HG02870 (cell line): ENCODE measurements around the gene SLC34A3.

Experiments
- ATAC-seq: cut with Tn5 transposase; IDR thresholded peaks from one replicate; pipeline ENCODE4 v1.9.1; 2021; ENCODE audit warnings: mild to moderate bottlenecking, moderate library complexity; ENCODE audit not compliant: unreplicated experiment

SLC34A3 gene

DNA sequence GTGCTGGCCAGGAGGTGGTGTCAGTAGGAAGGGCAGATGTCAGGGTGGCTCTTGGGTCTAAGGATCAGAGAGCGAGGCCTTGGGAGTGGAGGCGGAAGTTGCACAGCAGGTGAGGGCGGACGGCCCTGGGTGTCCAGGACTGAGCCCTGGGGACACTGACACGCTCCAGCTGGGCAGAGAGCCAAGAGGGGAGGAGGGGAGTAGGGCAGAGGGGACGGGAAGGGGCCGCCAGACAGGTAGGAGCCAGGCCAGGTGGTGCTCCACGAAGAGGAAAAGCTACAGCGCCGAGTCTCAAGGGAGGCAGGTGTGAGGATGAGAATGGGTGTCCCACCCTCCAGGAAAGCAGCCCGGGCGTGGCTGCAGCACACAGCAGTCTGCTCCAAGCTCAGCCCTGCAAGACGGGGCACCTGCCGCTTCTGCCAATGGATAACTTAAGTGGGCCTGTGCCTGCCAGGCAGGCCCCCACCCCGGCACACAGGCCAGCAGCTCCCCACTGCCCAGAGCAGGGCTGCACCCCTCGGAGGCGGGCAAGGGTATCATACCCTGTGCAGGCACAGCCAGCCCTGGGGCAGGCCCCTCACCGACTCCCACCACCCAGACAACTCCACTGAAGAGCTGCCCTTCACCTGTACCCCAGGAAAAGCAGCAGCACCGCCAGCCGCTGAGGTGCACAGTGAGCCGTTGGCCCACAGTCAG lies 35.0 kb upstream of the SLC34A3 start:
- ATAC-seq, result no peak

DNA sequence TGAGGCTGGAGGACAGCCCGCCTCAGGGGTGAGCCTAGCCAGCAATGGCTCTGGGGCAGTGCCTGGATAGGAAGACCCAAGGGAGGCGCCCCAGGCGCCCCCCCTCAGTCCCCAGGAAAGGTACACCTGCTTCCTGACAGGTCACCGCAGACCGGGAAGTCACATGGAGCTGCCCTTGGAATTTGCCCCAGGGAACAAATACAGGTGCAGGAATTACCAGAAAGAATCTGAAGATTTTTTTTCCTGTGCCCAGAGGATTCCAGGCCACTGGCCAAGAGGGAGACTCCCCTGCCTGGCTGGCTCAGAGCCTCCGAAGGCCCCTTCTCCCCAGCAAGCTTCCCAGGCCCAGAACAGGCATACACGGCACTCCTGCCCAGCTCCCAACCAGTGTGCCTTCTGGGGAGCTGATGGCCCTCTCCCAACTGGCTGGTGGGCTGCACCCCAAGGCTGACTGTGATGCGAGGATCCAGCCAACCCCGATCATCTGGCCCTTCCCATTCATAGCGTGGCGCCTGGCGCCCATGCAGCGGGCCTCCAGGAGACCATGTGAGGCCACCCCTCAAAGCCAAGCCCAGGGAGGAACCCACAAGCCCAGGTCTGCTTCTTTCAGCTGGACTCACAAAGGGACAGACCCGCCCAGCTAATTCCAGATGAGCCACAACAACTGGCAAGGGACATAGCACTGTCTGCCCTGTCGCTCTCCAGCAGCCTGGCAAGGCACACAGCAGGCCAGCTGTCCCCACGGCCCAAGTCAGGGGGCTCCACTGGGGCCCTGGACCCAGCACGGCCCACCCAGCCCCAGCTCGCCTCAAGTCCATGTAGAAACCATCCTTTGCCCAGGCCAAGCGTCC lies 32.4 kb upstream of the SLC34A3 start:
- ATAC-seq, result no peak

DNA sequence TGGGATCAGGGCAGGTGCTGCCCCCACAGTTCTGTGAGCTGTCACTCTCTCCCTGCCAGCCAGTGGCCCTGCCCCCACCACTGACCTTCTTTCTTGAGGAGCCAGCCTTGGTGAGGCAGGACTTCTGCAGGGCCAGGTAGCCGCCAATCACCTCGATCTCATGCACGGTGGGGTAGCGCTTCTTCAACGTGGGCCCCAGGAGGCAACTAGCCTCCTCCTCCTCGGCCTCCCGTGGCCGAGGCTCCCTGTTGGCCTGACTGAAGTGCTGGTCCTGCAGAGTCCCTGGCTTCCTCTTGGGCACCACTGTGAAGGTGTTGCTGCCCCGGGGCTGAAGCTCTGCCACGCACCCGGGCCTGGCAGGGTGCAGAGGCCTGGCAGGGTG lies 31.8 kb upstream of the SLC34A3 start:
- no peak for ATAC-seq

DNA sequence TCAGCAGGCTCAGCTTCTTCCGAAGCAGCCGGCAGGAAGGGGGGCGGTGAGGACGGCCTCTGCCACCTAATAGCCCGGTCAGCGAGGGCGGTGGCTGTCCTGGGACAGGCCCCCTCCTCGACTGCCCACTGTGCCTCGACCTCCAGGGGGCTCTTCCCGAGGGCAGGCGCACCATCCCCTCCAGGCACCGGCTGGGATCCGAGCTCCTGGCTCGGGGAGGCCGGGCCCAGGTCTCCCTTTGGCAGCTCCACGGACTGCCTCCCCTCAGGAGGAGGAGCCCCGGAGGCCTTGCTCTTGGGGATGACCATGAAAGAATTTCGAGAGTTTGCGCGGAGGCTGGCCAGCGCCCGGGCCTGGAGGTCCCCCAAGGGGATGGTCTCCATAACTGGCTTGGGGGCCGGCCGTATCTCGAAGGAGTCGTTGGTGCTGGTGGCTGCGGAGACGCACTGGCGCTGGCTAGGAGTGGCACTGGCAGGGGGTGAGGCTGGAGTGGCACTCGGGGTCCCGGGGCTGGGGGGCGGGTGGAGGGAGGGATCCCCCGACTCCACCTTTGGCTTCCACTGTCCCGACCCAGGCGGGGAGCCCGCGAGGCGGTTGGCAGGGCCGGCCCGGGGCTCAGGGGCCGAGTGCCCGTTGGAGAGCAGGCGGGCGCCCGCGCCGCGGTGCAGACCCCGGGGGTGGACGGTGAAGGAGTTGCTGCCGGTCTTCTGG lies 31.1 kb upstream of the SLC34A3 start:
- no peak for ATAC-seq

- ATAC-seq, result peak; percentile 94
These were observed 30.1 kb upstream of the SLC34A3 start, which contains the start of gene TPRN for GRCh38 chr9:137200311-137201204. TPRN (minus strand) TSS chr9:137200741; CDS start chr9:137200711, 30 bp downstream.

DNA sequence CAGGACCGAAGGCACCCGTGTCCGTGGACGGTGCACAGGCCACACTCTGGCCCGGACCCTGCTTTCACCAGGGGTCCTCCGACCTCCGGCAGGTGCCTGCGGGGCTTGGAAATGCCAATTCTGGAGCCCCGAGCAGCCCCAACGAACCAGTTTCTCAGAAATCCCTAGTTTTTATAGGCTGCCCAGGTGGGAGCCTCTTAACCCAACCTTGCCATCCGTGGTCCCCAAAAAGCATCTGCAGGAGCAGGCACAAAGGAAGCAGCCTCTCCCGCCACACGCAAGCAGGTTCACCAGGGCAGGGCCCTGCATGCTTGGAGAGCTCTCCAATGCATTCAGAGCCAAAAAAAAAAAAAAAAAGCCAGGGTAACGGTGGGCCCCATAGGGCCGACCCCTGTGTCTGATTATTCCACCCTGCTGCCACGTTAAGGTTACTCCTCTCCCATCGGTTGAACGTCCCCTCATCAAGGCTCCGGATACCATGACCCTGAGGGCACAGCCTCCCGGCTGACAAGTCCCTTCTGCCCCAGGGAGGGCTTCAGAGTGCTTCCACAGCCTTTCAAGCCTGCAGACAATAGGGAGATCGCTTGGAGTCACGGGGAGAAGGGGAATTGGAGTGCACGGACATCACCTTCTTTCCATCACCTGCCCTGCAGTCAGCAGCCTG lies 29.4 kb upstream of the SLC34A3 start:
- no peak for ATAC-seq

DNA sequence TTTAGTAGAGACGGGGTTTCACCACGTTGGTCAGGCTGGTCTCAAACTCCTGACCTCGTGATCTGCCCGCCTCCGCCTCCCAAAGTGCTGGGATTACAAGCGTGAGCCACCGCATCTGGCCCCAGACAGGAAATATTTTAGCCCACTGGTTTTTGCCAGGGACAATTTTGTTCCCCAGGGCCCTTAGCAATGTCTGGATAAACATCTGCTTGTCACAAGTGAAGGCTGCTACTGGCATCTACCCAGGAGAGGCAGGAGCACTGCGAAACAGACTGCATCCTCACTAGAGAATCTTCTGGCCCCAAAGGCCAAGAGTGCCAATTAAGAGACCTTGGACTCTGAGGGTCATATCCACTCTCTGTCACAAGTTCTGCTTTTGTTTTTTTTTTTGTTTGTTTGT lies 27.7 kb upstream of the SLC34A3 start:
- no peak for ATAC-seq

GRCh38 chr9:137204731-137205125 lies 26.0 kb upstream of the SLC34A3 start:
- ATAC-seq, result no peak

- ATAC-seq, result no peak
These were observed 25.3 kb upstream of the SLC34A3 start, which contains the start of the genes NDOR1 and TMEM203 for GRCh38 chr9:137205126-137206069. NDOR1 (plus strand) TSS chr9:137205700; CDS start chr9:137205778, 78 bp downstream. TMEM203 (minus strand) TSS chr9:137205648; CDS start chr9:137205414, 234 bp downstream.

- ATAC-seq, result no peak
These were observed 24.1 kb upstream of the SLC34A3 start for GRCh38 chr9:137206602-137207001.

GRCh38 chr9:137211532-137211931 lies 19.2 kb upstream of the SLC34A3 start:
- ATAC-seq, result no peak

DNA sequence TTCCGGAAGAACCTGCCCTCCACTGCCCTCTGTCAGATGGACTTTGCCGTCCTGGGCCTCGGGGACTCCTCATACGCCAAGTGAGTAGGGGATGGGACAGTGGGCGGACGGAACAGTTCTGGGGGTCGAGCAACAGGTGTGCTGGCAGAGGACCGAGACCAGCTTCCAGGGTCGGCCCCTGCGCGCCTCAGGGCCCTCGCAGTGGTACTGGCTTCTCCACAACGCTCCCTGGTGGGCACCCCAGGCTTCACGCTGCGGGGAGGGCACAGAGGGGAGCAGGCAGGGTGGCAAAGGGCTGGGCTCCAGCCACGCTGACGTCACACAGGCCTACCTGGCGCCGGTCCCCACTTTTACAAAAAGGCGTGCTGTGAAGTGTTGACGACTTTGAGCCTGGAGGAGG lies 18.2 kb upstream of the SLC34A3 start:
- ATAC-seq, result no peak

- ATAC-seq, result no peak
These were observed 17.3 kb upstream of the SLC34A3 start for GRCh38 chr9:137213160-137214060.

DNA sequence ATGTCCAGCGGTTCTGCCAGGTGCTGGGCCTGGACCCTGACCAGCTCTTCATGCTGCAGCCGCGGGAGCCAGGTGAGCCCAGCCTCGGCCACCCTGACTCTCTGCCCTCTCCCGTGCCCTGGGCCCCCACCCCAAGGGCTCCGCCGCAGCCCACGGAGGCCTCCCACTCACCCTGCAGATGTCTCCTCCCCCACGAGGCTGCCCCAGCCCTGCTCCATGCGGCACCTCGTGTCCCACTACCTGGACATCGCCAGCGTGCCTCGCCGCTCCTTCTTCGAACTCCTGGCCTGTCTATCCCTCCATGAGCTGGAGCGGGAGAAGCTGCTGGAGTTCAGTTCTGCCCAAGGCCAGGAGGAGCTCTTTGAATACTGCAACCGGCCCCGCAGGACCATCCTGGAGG lies 16.1 kb upstream of the SLC34A3 start:
- ATAC-seq, result no peak

DNA sequence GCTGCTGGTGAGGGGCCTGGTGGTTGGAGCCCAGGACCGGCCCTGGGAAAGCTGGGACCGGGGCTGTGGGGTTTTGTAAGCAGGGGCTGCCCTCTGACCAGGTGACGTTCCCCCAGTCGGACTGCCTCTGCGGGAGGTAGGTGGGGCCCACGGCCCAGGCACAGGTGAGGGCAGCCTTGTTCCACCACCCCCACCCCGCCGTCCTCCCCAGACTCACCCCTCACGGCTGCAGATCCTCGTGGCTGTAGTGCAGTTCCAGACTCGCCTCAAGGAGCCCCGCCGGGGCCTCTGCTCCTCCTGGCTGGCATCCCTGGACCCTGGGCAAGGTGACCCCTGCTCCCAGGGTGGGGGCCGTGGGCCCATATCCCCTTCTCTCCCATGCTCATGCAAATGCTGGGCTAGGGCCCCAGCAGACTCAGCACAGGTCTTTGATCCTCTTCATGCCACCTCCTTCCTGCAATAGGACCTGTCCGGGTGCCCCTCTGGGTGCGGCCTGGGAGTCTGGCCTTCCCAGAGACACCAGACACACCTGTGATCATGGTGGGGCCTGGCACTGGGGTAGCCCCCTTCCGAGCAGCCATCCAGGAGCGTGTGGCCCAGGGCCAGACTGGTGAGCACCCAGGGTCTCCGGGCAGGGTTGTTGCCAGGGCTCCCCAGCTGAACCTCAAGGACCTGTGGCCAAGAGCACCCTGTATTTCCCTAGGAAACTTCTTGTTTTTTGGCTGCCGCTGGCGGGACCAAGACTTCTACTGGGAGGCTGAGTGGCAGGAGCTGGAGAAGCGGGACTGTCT lies 15.3 kb upstream of the SLC34A3 start:
- ATAC-seq, result no peak

DNA sequence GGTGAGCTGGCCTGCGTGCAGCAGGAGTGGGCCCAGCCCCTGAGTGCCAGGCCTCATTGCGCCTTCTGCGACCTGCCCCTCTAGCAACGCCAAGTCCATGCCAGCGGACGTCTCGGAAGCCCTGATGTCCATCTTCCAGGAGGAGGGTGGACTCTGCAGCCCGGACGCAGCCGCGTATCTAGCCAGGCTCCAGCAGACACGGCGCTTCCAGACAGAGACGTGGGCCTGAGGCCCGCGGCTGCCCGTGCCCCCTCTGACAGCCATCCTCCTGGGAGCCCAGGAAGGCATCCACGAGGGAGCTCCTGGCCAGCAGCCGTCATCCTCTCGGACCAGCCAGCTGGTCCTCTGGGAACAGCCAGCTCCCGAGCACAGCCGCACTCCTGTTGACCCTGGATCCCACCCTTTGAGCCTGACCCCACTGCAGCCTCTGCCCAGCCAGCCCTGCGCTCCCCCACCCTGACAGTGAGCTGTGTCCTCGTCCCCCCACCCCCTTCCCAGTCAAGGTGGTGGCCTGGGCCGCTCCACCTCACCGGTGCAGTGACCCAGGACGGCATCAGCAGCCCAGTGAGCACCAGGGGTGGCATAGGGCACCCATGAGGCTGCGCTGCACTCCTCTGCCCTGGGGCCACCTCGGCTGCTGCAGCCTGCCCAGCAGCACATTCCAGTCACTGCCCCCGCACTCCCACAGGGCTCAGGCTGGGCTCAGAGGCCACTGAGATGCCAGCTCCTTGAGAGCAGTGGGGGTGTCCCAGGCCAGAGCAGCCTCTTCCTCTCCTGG lies 14.3 kb upstream of the SLC34A3 start:
- no peak for ATAC-seq
